HepG2 (cell line): ENCODE measurements around the gene CMPK1. TPM values are rescaled to one million over a fixed set of nuclear protein-coding genes. Genes with fewer than 3 reads are reported as not detected.

Experiments used
- AGO1 ChIP-seq: fragments of 200-400 bp; formaldehyde crosslinking; IDR thresholded peaks from 2 replicates; pipeline ENCODE4 v1.6.1; 2017; ENCODE audit warnings: mild to moderate bottlenecking, low read depth, low read length, moderate library complexity; ENCODE audit not compliant: poor library complexity, severe bottlenecking
- CBFB ChIP-seq: sonication (generic); formaldehyde crosslinking; IDR thresholded peaks from 2 replicates; pipeline ENCODE4 v1.4.0; 2020; ENCODE audit warnings: missing genetic modification reagents
- CREM ChIP-seq, 2 experiments: sonication (generic) in 1 of 2; formaldehyde crosslinking in 1 of 2; IDR thresholded peaks; 2 replicates each; pipeline versions ENCODE4 v1.4.0 to v1.6.1; 2016 to 2020; ENCODE audit warnings: antibody characterized with exemption in 1 of 2, mild to moderate bottlenecking in 1 of 2, missing genetic modification reagents in 1 of 2
- DNMT1 ChIP-seq: sonication (generic); formaldehyde crosslinking; IDR thresholded peaks from 2 replicates; pipeline ENCODE4 v1.5.1; 2020; ENCODE audit warnings: mild to moderate bottlenecking, missing genetic modification reagents
- DRAP1 ChIP-seq: IDR thresholded peaks from 2 replicates; pipeline ENCODE4 v1.6.1; 2016; ENCODE audit warnings: missing genetic modification reagents, missing compliant biosample characterization
- HMGXB4 ChIP-seq, 2 experiments: sonication (generic) in 1 of 2; formaldehyde crosslinking in 1 of 2; IDR thresholded peaks; 2 replicates each; pipeline versions ENCODE4 v1.4.0 to v1.6.1; 2018 to 2020; ENCODE audit warnings: missing genetic modification reagents in 2 of 2, borderline replicate concordance in 1 of 2, low read depth in 1 of 2, mild to moderate bottlenecking in 1 of 2, missing biosample characterization in 1 of 2
- LBX2 ChIP-seq: sonication (generic); formaldehyde crosslinking; IDR thresholded peaks from 2 replicates; pipeline ENCODE4 v1.5.0; 2020; ENCODE audit warnings: missing genetic modification reagents, mild to moderate bottlenecking, borderline replicate concordance
- MIXL1 ChIP-seq: IDR thresholded peaks from 2 replicates; pipeline ENCODE4 v1.6.1; 2016
- REPIN1 ChIP-seq: sonication (generic); formaldehyde crosslinking; IDR thresholded peaks from 2 replicates; pipeline ENCODE4 v1.8.0; 2022; ENCODE audit warnings: missing genetic modification reagents, low read depth, mild to moderate bottlenecking, borderline replicate concordance
- RXRA ChIP-seq: sonication (generic); formaldehyde crosslinking; IDR thresholded peaks from 2 replicates; pipeline ENCODE4 v1.5.1; 2020; ENCODE audit warnings: missing genetic modification reagents
- SAP130 ChIP-seq: IDR thresholded peaks from 2 replicates; pipeline ENCODE4 v1.6.1; 2016; ENCODE audit warnings: low read depth
- SNAPC2 ChIP-seq: sonication (generic); formaldehyde crosslinking; IDR thresholded peaks from 2 replicates; pipeline ENCODE4 v1.8.1; 2022; ENCODE audit warnings: mild to moderate bottlenecking, missing genetic modification reagents
- SRY ChIP-seq: sonication (generic); formaldehyde crosslinking; IDR thresholded peaks from 2 replicates; pipeline ENCODE4 v1.8.0; 2022; ENCODE audit warnings: mild to moderate bottlenecking, missing genetic modification reagents
- TAF1 ChIP-seq: sonication (generic); formaldehyde crosslinking; IDR thresholded peaks from 2 replicates; pipeline ENCODE4 v1.4.0; 2020; ENCODE audit warnings: missing genetic modification reagents
- ZNF180 ChIP-seq: sonication (generic); formaldehyde crosslinking; IDR thresholded peaks from 2 replicates; pipeline ENCODE4 v1.4.0; 2020; ENCODE audit warnings: low read depth, missing genetic modification reagents, borderline replicate concordance
- ZNF441 ChIP-seq: sonication (generic); formaldehyde crosslinking; IDR thresholded peaks from 2 replicates; pipeline ENCODE4 v1.7.0; 2021; ENCODE audit warnings: missing genetic modification reagents, borderline replicate concordance
- ZNF468 ChIP-seq: sonication (generic); formaldehyde crosslinking; IDR thresholded peaks from 2 replicates; pipeline ENCODE4 v1.8.0; 2022; ENCODE audit warnings: mild to moderate bottlenecking, moderate library complexity, missing genetic modification reagents
- ZNF709 ChIP-seq: sonication (generic); formaldehyde crosslinking; IDR thresholded peaks from 2 replicates; pipeline ENCODE4 v1.5.0; 2020; ENCODE audit warnings: mild to moderate bottlenecking, missing genetic modification reagents
- ZNF800 ChIP-seq: sonication (generic); formaldehyde crosslinking; IDR thresholded peaks from 2 replicates; pipeline ENCODE4 v1.4.0; 2020; ENCODE audit warnings: missing genetic modification reagents
- polyA plus RNA-seq, 8 experiments: library from polyadenylated mRNA; depleted of rRNA in 3 of 8; stranded (reverse) in 7 of 8; unstranded in 1 of 8; fragments of >200 nt; fragmentation: Illumina TruSeq in 4 of 8; extraction: Trizol in 4 of 8; gene quantifications; 2 replicates each; pipeline versions ENCODE4 v1.2.1 to v1.2.3, GENCODE V29; 2011 to 2016; ENCODE audit warnings: low read depth in 4 of 8, missing spikeins in 1 of 8, mixed read lengths in 1 of 8; ENCODE audit not compliant: insufficient read depth in 1 of 8
- total RNA-seq, 5 experiments: library from RNA; depleted of rRNA; stranded (reverse); fragments of >200 nt; fragmentation: Illumina TruSeq; extraction: Trizol; gene quantifications; 2 replicates each; pipeline ENCODE4 v1.2.3, GENCODE V29; 2016; ENCODE audit warnings: low read depth in 1 of 5
- TF ChIP-seq, protein P1 (sequence below): sonication (generic); formaldehyde crosslinking; IDR thresholded peaks from 2 replicates; pipeline ENCODE4 v1.4.0; 2020; ENCODE audit warnings: missing genetic modification reagents
- TF ChIP-seq, protein P2 (sequence below): sonication (generic); formaldehyde crosslinking; IDR thresholded peaks from 2 replicates; pipeline ENCODE4 v1.5.1; 2020; ENCODE audit warnings: missing genetic modification reagents, mild to moderate bottlenecking, borderline replicate concordance

The CMPK1 gene
- total and polyA plus RNA-seq, 2 of the 13 experiments (the other 11 are each of a cell fraction or from before 2014, with no cell fraction given), result 38.3 to 92.0 TPM

DNA sequence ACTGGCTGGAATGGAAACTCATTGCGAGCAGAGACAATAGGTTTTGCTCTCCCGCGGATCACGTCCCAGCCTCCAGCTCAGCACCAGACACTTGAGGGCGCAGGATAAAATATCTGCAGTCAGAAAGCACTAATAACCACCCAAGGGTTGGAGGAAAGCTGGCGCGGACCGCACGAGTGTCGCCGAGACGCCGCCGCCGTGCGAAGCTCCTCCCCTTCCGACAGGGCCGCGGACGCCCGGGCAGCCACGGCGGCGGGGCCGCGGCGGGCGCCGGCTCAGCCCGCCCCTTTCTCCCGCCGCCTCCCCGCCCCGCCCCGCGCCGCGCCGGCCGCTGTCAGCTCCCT lies at the start of gene CMPK1 (continued):
- TF ChIP-seq, protein P1, sequence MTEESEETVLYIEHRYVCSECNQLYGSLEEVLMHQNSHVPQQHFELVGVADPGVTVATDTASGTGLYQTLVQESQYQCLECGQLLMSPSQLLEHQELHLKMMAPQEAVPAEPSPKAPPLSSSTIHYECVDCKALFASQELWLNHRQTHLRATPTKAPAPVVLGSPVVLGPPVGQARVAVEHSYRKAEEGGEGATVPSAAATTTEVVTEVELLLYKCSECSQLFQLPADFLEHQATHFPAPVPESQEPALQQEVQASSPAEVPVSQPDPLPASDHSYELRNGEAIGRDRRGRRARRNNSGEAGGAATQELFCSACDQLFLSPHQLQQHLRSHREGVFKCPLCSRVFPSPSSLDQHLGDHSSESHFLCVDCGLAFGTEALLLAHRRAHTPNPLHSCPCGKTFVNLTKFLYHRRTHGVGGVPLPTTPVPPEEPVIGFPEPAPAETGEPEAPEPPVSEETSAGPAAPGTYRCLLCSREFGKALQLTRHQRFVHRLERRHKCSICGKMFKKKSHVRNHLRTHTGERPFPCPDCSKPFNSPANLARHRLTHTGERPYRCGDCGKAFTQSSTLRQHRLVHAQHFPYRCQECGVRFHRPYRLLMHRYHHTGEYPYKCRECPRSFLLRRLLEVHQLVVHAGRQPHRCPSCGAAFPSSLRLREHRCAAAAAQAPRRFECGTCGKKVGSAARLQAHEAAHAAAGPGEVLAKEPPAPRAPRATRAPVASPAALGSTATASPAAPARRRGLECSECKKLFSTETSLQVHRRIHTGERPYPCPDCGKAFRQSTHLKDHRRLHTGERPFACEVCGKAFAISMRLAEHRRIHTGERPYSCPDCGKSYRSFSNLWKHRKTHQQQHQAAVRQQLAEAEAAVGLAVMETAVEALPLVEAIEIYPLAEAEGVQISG, result peak; percentile 83
- TF ChIP-seq SNAPC2 (CRISPR knock-in tag), result 0 out of 2 replicates have a peak, but pooled peaks have one; percentile 19
- TF ChIP-seq RXRA (CRISPR knock-in tag), result no peak
- 0 out of 2 replicates have a peak, but pooled peaks have one; percentile 47 for TF ChIP-seq REPIN1
- TF ChIP-seq SAP130, result peak; percentile 79
- TF ChIP-seq CBFB, result no peak
- TF ChIP-seq ZNF468 (CRISPR knock-in tag), result no peak
- TF ChIP-seq DNMT1 (CRISPR knock-in tag), result no peak
- no peak for TF ChIP-seq ZNF180 (CRISPR knock-in tag)
- TF ChIP-seq TAF1 (CRISPR knock-in tag), result peak; percentile 66
- peak; percentile 1 for TF ChIP-seq AGO1
- TF ChIP-seq DRAP1, result peak; percentile 47; the same call in 1 of the 2 replicates
- peak; percentile 14; the same call in 1 of the 2 replicates for TF ChIP-seq SRY (CRISPR knock-in tag)
- TF ChIP-seq MIXL1 (CRISPR knock-in tag), result peak; percentile 13; the same call in 1 of the 2 replicates
- no peak for TF ChIP-seq ZNF709 (CRISPR knock-in tag)
- TF ChIP-seq ZNF441 (CRISPR knock-in tag), result peak; percentile 99
- no peak for TF ChIP-seq LBX2 (CRISPR knock-in tag)
- peak in 1 of 2 experiments; percentile 60; a peak in 1 of 4 replicates for TF ChIP-seq HMGXB4 (CRISPR knock-in tag; IDR thresholded peaks at IDR 0.05; ENCODE audit: borderline replicate concordance in 1 of 2, low read depth in 1 of 2)
- TF ChIP-seq CREM (IDR thresholded peaks at IDR 0.05), result peak; percentile 8; the same call in 1 of the 2 replicates
- TF ChIP-seq CREM (CRISPR knock-in tag; IDR thresholded peaks at IDR 0.05), result no peak
- no peak for TF ChIP-seq ZNF800
- TF ChIP-seq, protein P2, sequence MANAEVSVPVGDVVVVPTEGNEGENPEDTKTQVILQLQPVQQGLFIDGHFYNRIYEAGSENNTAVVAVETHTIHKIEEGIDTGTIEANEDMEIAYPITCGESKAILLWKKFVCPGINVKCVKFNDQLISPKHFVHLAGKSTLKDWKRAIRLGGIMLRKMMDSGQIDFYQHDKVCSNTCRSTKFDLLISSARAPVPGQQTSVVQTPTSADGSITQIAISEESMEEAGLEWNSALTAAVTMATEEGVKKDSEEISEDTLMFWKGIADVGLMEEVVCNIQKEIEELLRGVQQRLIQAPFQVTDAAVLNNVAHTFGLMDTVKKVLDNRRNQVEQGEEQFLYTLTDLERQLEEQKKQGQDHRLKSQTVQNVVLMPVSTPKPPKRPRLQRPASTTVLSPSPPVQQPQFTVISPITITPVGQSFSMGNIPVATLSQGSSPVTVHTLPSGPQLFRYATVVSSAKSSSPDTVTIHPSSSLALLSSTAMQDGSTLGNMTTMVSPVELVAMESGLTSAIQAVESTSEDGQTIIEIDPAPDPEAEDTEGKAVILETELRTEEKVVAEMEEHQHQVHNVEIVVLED (CRISPR knock-in tag), result 0 out of 2 replicates have a peak, but pooled peaks have one; percentile 33
